Activated naive CD8-positive, alpha-beta T cell treated with anti-CD3 and anti-CD28 coated beads for 36 hours (primary cell): ENCODE data around the gene OR5M11. TPM values are rescaled to one million over a fixed set of nuclear protein-coding genes. Genes with fewer than 3 reads are reported as not detected.
"Not testable (repeated sequence)": the region's sequence is repeated elsewhere in the genome, so short reads cannot be mapped to it uniquely, and the experiment has no call there.

Experiments
- DNase-seq: peaks from one replicate; pipeline ENCODE4 v3.0.0; 2021
- H3K27ac Mint-ChIP-seq: one replicate; pipeline ENCODE4 v1.8.0; 2022; ENCODE audit warnings: mild to moderate bottlenecking, moderate library complexity, mixed read lengths
- H3K27me3 Mint-ChIP-seq: one replicate; pipeline ENCODE4 v1.8.0; 2022; ENCODE audit warnings: mild to moderate bottlenecking, mixed read lengths
- H3K36me3 Mint-ChIP-seq: one replicate; pipeline ENCODE4 v1.8.0; 2021; ENCODE audit warnings: mild to moderate bottlenecking, mixed read lengths
- H3K4me1 Mint-ChIP-seq: one replicate; pipeline ENCODE4 v1.8.0; 2021; ENCODE audit warnings: mixed read lengths
- H3K4me3 Mint-ChIP-seq: one replicate; pipeline ENCODE4 v1.8.0; 2022; ENCODE audit warnings: mild to moderate bottlenecking, moderate library complexity, mixed read lengths
- H3K9me3 Mint-ChIP-seq: one replicate; pipeline ENCODE4 v1.8.0; 2022; ENCODE audit warnings: mixed read lengths
- total RNA-seq, 2 experiments: library from RNA; stranded (reverse); gene quantifications; one replicate each; pipeline ENCODE4 v1.2.3, GENCODE V29; 2021

OR5M11 gene
- total RNA-seq: not detected

GRCh38 chr11:56543157-56543556 is at the start of gene OR5M11:
TSS of gene OR5M11 (minus strand) at chr11:56543257. CDS start at chr11:56543257, 0 bp downstream.
- H3K4me3 Mint-ChIP-seq: no peak within 1 kb of the TSS
- no peak within 1 kb of the TSS for H3K27ac Mint-ChIP-seq
- H3K4me1 Mint-ChIP-seq: no peaks in the 10 kb centered on the region
- DNase-seq: no peak
- H3K36me3 Mint-ChIP-seq: no peaks in the 10 kb centered on the region
- H3K9me3 Mint-ChIP-seq: peaks cover 3% of the 10 kb centered on the region
- H3K27me3 Mint-ChIP-seq: no peaks in the 10 kb centered on the region

GRCh38 chr11:56592088-56592717 is 49.1 kb upstream of the OR5M11 start:
- not testable (repeated sequence) for H3K36me3 Mint-ChIP-seq, DNase-seq, H3K9me3 Mint-ChIP-seq, H3K27ac Mint-ChIP-seq, H3K4me1 Mint-ChIP-seq, H3K27me3 Mint-ChIP-seq, H3K4me3 Mint-ChIP-seq

GRCh38 chr11:56577621-56578020 is 34.6 kb upstream of the OR5M11 start, which contains the start of gene OR5M10:
TSS of gene OR5M10 (minus strand) at chr11:56577721. CDS start at chr11:56577721, 0 bp downstream.
- DNase-seq: no peak
- Mint-ChIP-seq H3K4me1 (no peaks in the 10 kb centered on the region), H3K4me3 (no peak within 1 kb of the TSS), H3K27me3 (no peaks in the 10 kb centered on the region), H3K36me3 (no peaks in the 10 kb centered on the region), H3K9me3 (peaks cover 1% of the 10 kb centered on the region), H3K27ac (no peak within 1 kb of the TSS)

GRCh38 chr11:56558574-56558973 is 15.5 kb upstream of the OR5M11 start:
- no peaks in the 10 kb centered on the region for H3K4me1 Mint-ChIP-seq
- no peak overlapping the region for H3K4me3 Mint-ChIP-seq
- H3K36me3 Mint-ChIP-seq: no peaks in the 10 kb centered on the region
- H3K27me3 Mint-ChIP-seq: no peaks in the 10 kb centered on the region
- H3K27ac Mint-ChIP-seq: no peak overlapping the region
- DNase-seq: no peak
- H3K9me3 Mint-ChIP-seq: peaks cover 6% of the 10 kb centered on the region

- H3K36me3 Mint-ChIP-seq, H3K27me3 Mint-ChIP-seq, H3K9me3 Mint-ChIP-seq, DNase-seq, H3K27ac Mint-ChIP-seq, H3K4me1 Mint-ChIP-seq, H3K4me3 Mint-ChIP-seq: not testable (repeated sequence)
Observed at GRCh38 chr11:56554691-56555090, 11.6 kb upstream of the OR5M11 start.

- H3K4me1 Mint-ChIP-seq: no peaks in the 10 kb centered on the region
- no peak overlapping the region for H3K4me3 Mint-ChIP-seq
- peaks cover 3% of the 10 kb centered on the region for H3K9me3 Mint-ChIP-seq
- DNase-seq: no peak
- H3K27me3 Mint-ChIP-seq: no peaks in the 10 kb centered on the region
- no peak overlapping the region for H3K27ac Mint-ChIP-seq
- no peaks in the 10 kb centered on the region for H3K36me3 Mint-ChIP-seq
Observed at GRCh38 chr11:56545531-56545930, 2.5 kb upstream of the OR5M11 start.

- DNase-seq: no peak
- H3K36me3 Mint-ChIP-seq: no peaks in the 10 kb centered on the region
- H3K4me1 Mint-ChIP-seq: no peaks in the 10 kb centered on the region
- no peak overlapping the region for H3K27ac Mint-ChIP-seq
- no peaks in the 10 kb centered on the region for H3K27me3 Mint-ChIP-seq
- H3K9me3 Mint-ChIP-seq: peaks cover 3% of the 10 kb centered on the region
- no peak overlapping the region for H3K4me3 Mint-ChIP-seq
Observed at GRCh38 chr11:56543739-56544138, 682 bp upstream of the OR5M11 start.

- H3K36me3 Mint-ChIP-seq: no peaks in the 10 kb centered on the region
- peaks cover 2% of the 10 kb centered on the region for H3K9me3 Mint-ChIP-seq
- DNase-seq: no peak
- no peaks in the 10 kb centered on the region for H3K27me3 Mint-ChIP-seq
- no peak overlapping the region for H3K4me3 Mint-ChIP-seq
- H3K27ac Mint-ChIP-seq: no peak overlapping the region
- H3K4me1 Mint-ChIP-seq: no peaks in the 10 kb centered on the region
Observed at GRCh38 chr11:56533054-56533740, 9.9 kb downstream of the OR5M11 start.

- H3K9me3 Mint-ChIP-seq: peaks cover 2% of the 10 kb centered on the region
- H3K27me3 Mint-ChIP-seq: no peaks in the 10 kb centered on the region
- H3K4me1 Mint-ChIP-seq: no peaks in the 10 kb centered on the region
- no peak overlapping the region for H3K4me3 Mint-ChIP-seq
- H3K36me3 Mint-ChIP-seq: no peaks in the 10 kb centered on the region
- no peak overlapping the region for H3K27ac Mint-ChIP-seq
- no peak for DNase-seq
Observed at GRCh38 chr11:56531856-56532255, 11.2 kb downstream of the OR5M11 start.

- H3K36me3 Mint-ChIP-seq: no peaks in the 10 kb centered on the region
- no peaks in the 10 kb centered on the region for H3K27me3 Mint-ChIP-seq
- no peak overlapping the region for H3K4me3 Mint-ChIP-seq
- H3K9me3 Mint-ChIP-seq: peaks cover 3% of the 10 kb centered on the region
- no peaks in the 10 kb centered on the region for H3K4me1 Mint-ChIP-seq
- no peak overlapping the region for H3K27ac Mint-ChIP-seq
- DNase-seq: no peak
Observed at GRCh38 chr11:56522008-56522407, 21.0 kb downstream of the OR5M11 start.

GRCh38 chr11:56513280-56513679 is 29.8 kb downstream of the OR5M11 start:
- Mint-ChIP-seq H3K4me1 (no peaks in the 10 kb centered on the region), H3K9me3 (peaks cover 2% of the 10 kb centered on the region), H3K27me3 (no peaks in the 10 kb centered on the region), H3K4me3 (no peak overlapping the region), H3K36me3 (no peaks in the 10 kb centered on the region), H3K27ac (no peak overlapping the region)
- DNase-seq: no peak

- Mint-ChIP-seq H3K27me3 (no peaks in the 10 kb centered on the region), H3K9me3 (peaks cover 2% of the 10 kb centered on the region), H3K27ac (no peak overlapping the region), H3K4me1 (no peaks in the 10 kb centered on the region), H3K36me3 (no peaks in the 10 kb centered on the region), H3K4me3 (no peak overlapping the region)
- no peak for DNase-seq
Observed at GRCh38 chr11:56509439-56509838, 33.6 kb downstream of the OR5M11 start.

GRCh38 chr11:56497010-56497409 is 46.0 kb downstream of the OR5M11 start:
- Mint-ChIP-seq H3K36me3 (no peaks in the 10 kb centered on the region), H3K27ac (no peak overlapping the region), H3K9me3 (peaks cover 2% of the 10 kb centered on the region), H3K4me1 (no peaks in the 10 kb centered on the region), H3K27me3 (no peaks in the 10 kb centered on the region), H3K4me3 (no peak overlapping the region)
- DNase-seq: no peak

- no peak overlapping the region for H3K4me3 Mint-ChIP-seq
- H3K27ac Mint-ChIP-seq: no peak overlapping the region
- no peak for DNase-seq
- no peaks in the 10 kb centered on the region for H3K27me3 Mint-ChIP-seq
- H3K9me3 Mint-ChIP-seq: peaks cover 2% of the 10 kb centered on the region
- H3K36me3 Mint-ChIP-seq: no peaks in the 10 kb centered on the region
- H3K4me1 Mint-ChIP-seq: no peaks in the 10 kb centered on the region
Observed at GRCh38 chr11:56495117-56495516, 47.9 kb downstream of the OR5M11 start.
